ENCODE results near the gene PLCB3. TPM values are rescaled to one million over a fixed set of nuclear protein-coding genes. Genes with fewer than 3 reads are reported as not detected.

PLCB3 gene
- total RNA-seq, 1 donor from 2014 or later: 43.5 TPM

GRCh38 chr11:64227405-64227956 lies 23.8 kb upstream of the PLCB3 start:
- TF ChIP-seq CTCF (conservative IDR thresholded peaks at IDR 0.05; ENCODE audit: low read depth, low read length): no peak
- DNase-seq (ENCODE audit: low read depth): no peak
- peak overlapping the region; percentile 100 for H3K4me3 ChIP-seq (ENCODE audit: low read depth, low read length)

GRCh38 chr11:64229090-64229743 lies 22.1 kb upstream of the PLCB3 start:
- DNase-seq (ENCODE audit: low read depth): no peak
- no peak overlapping the region for H3K4me3 ChIP-seq (ENCODE audit: low read depth, low read length)
- TF ChIP-seq CTCF (conservative IDR thresholded peaks at IDR 0.05; ENCODE audit: low read depth, low read length): no peak

GRCh38 chr11:64229744-64230170 lies 21.6 kb upstream of the PLCB3 start:
- peak overlapping the region; percentile 85 for H3K4me3 ChIP-seq (ENCODE audit: low read depth, low read length)
- DNase-seq (ENCODE audit: low read depth): no peak
- TF ChIP-seq CTCF (conservative IDR thresholded peaks at IDR 0.05; ENCODE audit: low read depth, low read length): no peak

DNA sequence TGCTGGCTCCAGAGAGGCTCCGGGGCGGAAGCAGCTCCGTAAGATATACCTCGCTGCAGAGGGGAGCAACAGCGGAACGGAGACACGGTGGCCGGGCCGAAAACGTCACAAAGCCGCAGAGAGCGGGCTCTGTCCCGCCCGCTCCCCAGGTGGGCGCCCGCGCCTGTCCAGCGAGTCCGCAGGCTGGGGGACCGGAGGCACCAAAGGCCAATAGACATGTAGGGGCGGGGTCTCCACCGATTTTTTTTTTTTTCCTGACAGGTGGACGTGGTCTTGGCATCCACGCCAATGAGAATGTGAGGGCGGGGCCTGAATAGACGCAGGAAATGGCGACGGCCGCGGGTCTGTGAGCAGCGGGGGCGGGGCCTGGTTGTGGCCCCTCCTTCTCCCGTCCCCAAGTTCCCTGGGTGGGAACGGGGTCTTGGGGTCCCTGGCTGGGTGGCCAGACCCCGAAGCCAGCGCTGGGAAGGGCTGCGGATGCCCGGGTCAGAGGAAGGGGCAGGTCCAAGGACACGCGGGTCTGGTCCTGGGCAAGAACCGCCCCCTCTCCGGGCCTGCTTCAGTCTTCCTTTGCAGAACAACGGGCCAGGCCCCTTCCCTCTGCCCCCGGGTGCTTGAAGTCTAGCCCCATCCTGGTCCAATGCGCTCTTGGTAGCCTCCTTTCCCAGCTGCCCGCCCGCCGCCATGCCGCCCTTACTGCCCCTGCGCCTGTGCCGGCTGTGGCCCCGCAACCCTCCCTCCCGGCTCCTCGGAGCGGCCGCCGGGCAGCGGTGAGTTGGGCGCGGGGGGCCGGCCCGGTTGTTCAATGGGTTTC lies 21.0 kb upstream of the PLCB3 start, which contains the start of gene DNAJC4:
DNAJC4 (plus strand) TSS at position 378 of the 814 bp plus-strand sequence; CDS start at position 685, 307 bp downstream.
- peak within 1 kb of the TSS; percentile 85 for H3K4me3 ChIP-seq (ENCODE audit: low read depth, low read length)
- no peak for DNase-seq (ENCODE audit: low read depth)
- no peak for TF ChIP-seq CTCF (conservative IDR thresholded peaks at IDR 0.05; ENCODE audit: low read depth, low read length)

GRCh38 chr11:64230985-64231365 lies 20.4 kb upstream of the PLCB3 start:
- H3K4me3 ChIP-seq (ENCODE audit: low read depth, low read length): peak overlapping the region; percentile 85
- TF ChIP-seq CTCF (conservative IDR thresholded peaks at IDR 0.05; ENCODE audit: low read depth, low read length): no peak
- no peak for DNase-seq (ENCODE audit: low read depth)

GRCh38 chr11:64231546-64231945 lies 19.8 kb upstream of the PLCB3 start:
- peak overlapping the region; percentile 2 for H3K4me3 ChIP-seq (ENCODE audit: low read depth, low read length)
- no peak for TF ChIP-seq CTCF (conservative IDR thresholded peaks at IDR 0.05; ENCODE audit: low read depth, low read length)
- DNase-seq (ENCODE audit: low read depth): no peak

All from epithelial cell of proximal tubule (primary cell).